Measurements from ENCODE around the gene CRYAB. TPM values are rescaled to one million over a fixed set of nuclear protein-coding genes. Genes with fewer than 3 reads are reported as not detected.

CRYAB gene
- total RNA-seq, 6 experiments from 2014 or later: 49.6 to 125 (median 103) TPM

- Mint-ChIP-seq H3K4me1 (ENCODE audit: low read depth) (peaks cover 53% of the 10 kb centered on the region), H3K27me3 (ENCODE audit: insufficient read depth) (no peaks in the 10 kb centered on the region; the same call in none of the 2 replicates), H3K27ac (peak overlapping the region; percentile 97), H3K9me3 (no peaks in the 10 kb centered on the region), H3K36me3 (ENCODE audit: low read depth) (no peaks in the 10 kb centered on the region), H3K4me3 (peak overlapping the region; percentile 68)
- 0 out of 2 replicates have a peak, but pooled peaks have one; percentile 8 for TF ChIP-seq CTCF (IDR thresholded peaks at IDR 0.05)
- peak; percentile 88 for DNase-seq
Observed at GRCh38 chr11:111944139-111944538, 32.6 kb upstream of the CRYAB start.

GRCh38 chr11:111942829-111943228, 31.3 kb upstream of the CRYAB start:
- H3K4me1 Mint-ChIP-seq (ENCODE audit: low read depth): peaks cover 66% of the 10 kb centered on the region
- no peaks in the 10 kb centered on the region for H3K36me3 Mint-ChIP-seq (ENCODE audit: low read depth)
- H3K4me3 Mint-ChIP-seq: no peak overlapping the region
- TF ChIP-seq CTCF (IDR thresholded peaks at IDR 0.05): no peak
- peak overlapping the region; percentile 42; the same call in 1 of the 2 replicates for H3K27ac Mint-ChIP-seq
- no peaks in the 10 kb centered on the region; the same call in none of the 2 replicates for H3K27me3 Mint-ChIP-seq (ENCODE audit: insufficient read depth)
- H3K9me3 Mint-ChIP-seq: no peaks in the 10 kb centered on the region
- no peak for DNase-seq

GRCh38 chr11:111941963-111942362, 30.4 kb upstream of the CRYAB start:
- Mint-ChIP-seq H3K4me1 (ENCODE audit: low read depth) (peaks cover 71% of the 10 kb centered on the region), H3K27ac (no peak overlapping the region), H3K4me3 (no peak overlapping the region), H3K9me3 (no peaks in the 10 kb centered on the region), H3K36me3 (ENCODE audit: low read depth) (no peaks in the 10 kb centered on the region), H3K27me3 (ENCODE audit: insufficient read depth) (no peaks in the 10 kb centered on the region; the same call in none of the 2 replicates)
- DNase-seq: no peak
- TF ChIP-seq CTCF (IDR thresholded peaks at IDR 0.05): no peak

GRCh38 chr11:111939836-111940604, 28.4 kb upstream of the CRYAB start:
- Mint-ChIP-seq H3K36me3 (ENCODE audit: low read depth) (no peaks in the 10 kb centered on the region), H3K27me3 (ENCODE audit: insufficient read depth) (no peaks in the 10 kb centered on the region; the same call in none of the 2 replicates), H3K9me3 (no peaks in the 10 kb centered on the region), H3K27ac (peak overlapping the region; percentile 84), H3K4me1 (ENCODE audit: low read depth) (peaks cover 81% of the 10 kb centered on the region), H3K4me3 (no peak overlapping the region)
- DNase-seq: peak; percentile 94
- no peak for TF ChIP-seq CTCF (IDR thresholded peaks at IDR 0.05)

GRCh38 chr11:111938687-111939160, 27.2 kb upstream of the CRYAB start:
- Mint-ChIP-seq H3K4me3 (peak overlapping the region; percentile 91), H3K4me1 (ENCODE audit: low read depth) (peaks cover 72% of the 10 kb centered on the region), H3K27me3 (ENCODE audit: insufficient read depth) (no peaks in the 10 kb centered on the region; the same call in 1 of the 2 replicates), H3K9me3 (no peaks in the 10 kb centered on the region), H3K36me3 (ENCODE audit: low read depth) (no peaks in the 10 kb centered on the region), H3K27ac (peak overlapping the region; percentile 84)
- no peak for TF ChIP-seq CTCF (IDR thresholded peaks at IDR 0.05)
- peak; percentile 65 for DNase-seq

Measured in HFFc6 (cell line).